Measurements from ENCODE around the gene PTH2R.
"Not testable (repeated sequence)": the region's sequence is repeated elsewhere in the genome, so short reads cannot be mapped to it uniquely, and the experiment has no call there.

GRCh38 chr2:208535578-208535977 lies 129.0 kb downstream of the PTH2R start:
- TF ChIP-seq CTCF, POLR2A (IDR thresholded peaks at IDR 0.05): not testable (repeated sequence)

Measured in Peyer's patch (tissue), 4 donors.